Stimulated activated CD8-positive, alpha-beta memory T cell treated with anti-CD3 and anti-CD28 coated beads, Interleukin-7, amount 100 ng/mL, for 4 hours (primary cell): ENCODE measurements around the gene DNAH9.
"Not testable (repeated sequence)": the region's sequence is repeated elsewhere in the genome, so short reads cannot be mapped to it uniquely, and the experiment has no call there.

Experiments
- DNase-seq, 2 donors: peaks; one replicate each; pipeline ENCODE4 v3.0.0-alpha.2; 2020; ENCODE audit warnings: low read depth in 2 of 2

DNAH9 gene

GRCh38 chr17:11908711-11909146 is 310.5 kb downstream of the DNAH9 start:
- DNase-seq, result no peak

DNA sequence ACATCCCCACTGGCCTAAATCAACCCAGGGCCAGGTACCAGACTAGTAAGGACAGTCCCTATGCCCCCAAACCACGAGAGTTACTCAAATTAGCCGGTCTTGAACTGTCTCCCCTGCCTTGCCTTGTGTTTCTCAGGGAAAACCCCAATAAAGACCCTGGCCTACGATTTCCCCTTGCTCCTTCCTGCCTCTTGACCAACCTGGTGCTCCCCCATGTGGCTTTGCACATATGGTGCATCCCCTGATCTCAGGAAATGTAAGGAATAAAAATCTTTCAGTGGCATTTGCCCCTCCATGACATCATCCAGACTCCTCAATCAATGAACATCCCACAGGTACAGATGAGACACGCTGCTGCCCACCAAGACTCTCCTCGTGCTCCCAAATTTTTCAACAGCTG is 311.1 kb downstream of the DNAH9 start:
- no peak for DNase-seq

DNA sequence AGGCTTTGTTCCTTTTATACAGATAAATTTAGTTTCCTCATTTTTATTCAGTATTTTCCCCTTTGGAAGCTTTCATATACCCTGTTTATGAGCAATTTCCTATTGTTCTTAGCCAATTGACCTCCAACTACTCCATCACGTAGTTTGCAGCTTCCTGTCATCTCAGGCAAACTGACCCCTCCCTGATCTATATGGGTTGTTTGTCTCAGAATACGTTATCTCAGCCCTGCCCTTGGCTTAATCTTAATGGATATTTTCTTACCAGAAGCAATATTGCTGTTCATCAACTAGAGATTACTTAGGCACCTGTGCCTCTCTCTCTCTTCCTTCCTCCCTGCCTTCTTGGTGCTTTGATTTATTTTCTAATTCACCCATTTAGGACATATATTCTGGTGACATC is 317.8 kb downstream of the DNAH9 start:
- no peak for DNase-seq

GRCh38 chr17:11917415-11917814 is 319.1 kb downstream of the DNAH9 start:
- no peak for DNase-seq

DNA sequence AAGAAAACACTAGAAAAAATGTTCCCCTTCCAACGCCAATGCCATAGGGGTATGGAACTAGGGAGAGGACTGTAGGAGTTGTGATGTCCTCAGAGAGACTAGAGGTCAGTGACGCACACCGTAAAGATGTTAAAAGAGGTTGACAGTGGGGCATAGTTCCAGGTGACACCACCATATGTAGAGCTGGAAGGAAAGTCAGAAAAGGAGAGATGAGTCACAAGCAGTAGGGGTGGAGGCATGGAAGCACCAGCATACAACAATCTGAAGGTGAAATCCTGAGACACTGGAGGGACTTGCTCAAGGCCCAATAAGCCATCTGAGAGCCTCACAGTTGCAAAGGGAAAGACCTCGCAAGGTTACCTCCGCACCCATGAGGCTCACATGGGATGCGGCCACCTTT is 323.0 kb downstream of the DNAH9 start:
- no peak for DNase-seq

- DNase-seq, result no peak
Measured at GRCh38 chr17:11922638-11923037, 324.4 kb downstream of the DNAH9 start.

- no peak for DNase-seq
Measured at GRCh38 chr17:11924076-11924475, 325.8 kb downstream of the DNAH9 start.

- no peak for DNase-seq
Measured at GRCh38 chr17:11925262-11926021, 327.2 kb downstream of the DNAH9 start.

GRCh38 chr17:11928436-11928835 is 330.2 kb downstream of the DNAH9 start:
- DNase-seq, result no peak

DNA sequence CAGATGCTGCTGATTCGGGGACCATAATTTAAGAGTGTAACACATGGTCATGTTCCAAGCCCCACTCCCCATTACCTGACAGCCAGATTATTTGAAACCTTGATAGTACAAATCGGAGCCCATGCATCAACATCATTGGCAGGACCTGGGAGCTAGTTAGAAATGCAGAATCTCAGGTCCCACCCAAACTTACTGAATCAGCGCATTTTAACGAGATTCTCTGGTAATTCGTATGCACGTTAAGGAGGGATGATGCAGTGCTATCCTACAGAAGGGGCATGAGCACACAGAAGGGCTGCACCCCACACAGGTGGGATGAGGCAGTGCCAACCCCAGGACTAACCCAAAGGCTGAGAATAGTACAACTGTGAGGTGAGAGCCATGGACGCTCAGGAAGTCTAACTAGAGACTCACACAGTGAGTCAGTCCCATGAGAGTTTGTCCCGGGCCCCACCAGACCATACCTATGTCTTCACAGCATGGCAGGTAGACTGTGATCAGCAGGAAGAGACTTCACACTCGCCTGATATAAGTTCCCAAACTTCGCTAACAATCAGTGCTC is 334.1 kb downstream of the DNAH9 start:
- DNase-seq, result no peak

DNA sequence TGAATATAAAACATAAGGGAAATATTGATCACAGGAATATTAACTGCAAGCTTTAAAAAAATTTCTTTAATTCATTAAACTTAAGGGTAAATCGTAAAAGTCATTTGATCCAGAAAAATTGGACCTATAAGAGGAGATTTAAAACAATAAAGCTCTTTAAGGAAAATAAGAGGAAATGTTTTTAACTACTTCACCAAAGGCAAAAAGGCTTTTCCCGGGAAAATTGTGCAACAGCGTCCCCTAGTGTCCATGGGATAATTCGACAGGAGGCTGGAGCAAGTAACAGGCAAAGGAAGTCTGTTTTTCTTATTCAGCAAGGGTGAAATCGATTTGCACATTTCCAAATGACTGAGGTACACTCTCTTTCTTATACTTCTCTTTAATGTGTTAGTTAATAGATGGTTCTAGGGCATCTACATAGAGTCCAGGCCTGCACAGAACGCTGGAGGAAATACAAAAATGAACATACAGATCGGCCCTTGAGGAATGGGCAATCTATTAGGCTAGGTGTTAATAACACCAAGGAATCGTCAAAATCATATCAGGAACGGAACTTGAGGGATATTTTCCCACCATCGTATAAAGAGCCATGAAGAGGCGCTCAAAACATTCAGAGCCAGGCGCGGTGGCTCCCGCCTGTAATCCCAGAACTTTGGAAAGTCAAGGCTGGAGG is 337.6 kb downstream of the DNAH9 start:
- DNase-seq, result no peak

DNA sequence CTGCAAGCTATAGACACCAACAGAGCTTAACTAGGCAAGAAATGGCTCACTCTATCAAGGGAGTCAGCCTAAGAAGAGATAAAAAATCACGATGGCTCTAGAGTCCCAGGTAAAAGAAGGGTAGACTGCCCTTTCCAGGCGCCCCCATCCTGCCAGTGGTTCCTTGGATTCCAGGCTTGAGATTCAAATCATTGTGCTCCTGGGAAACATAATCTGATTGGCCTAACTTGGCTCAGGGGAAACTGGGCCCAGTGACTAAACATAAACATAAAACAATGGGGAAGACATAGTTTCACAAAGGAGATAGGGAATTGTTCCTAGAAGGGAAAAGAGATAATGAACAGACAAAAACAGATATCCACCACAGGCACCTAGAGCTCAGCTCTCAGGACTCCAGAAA is 342.6 kb downstream of the DNAH9 start:
- DNase-seq, result no peak

DNA sequence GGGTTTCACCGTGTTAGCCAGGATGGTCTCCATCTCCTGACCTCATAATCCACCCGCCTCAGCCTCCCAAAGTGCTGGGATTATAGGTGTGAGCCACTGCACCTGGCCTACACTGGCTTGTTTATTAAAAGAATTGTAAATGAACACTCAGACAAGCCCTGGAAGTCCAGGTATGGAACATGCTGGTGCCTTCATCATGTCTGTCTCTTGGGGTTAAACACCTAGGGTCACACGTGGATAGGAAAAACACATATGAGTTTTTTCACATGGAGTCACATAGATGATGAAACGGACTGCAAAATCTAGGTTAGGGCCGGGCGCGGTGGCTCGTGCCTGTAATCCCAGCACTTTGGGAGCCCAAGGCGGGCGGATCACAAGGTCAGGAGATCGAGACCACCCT is 344.8 kb downstream of the DNAH9 start:
- not testable (repeated sequence) for DNase-seq

GRCh38 chr17:11943759-11944347 is 345.6 kb downstream of the DNAH9 start:
- DNase-seq, result no peak

GRCh38 chr17:11944587-11944986 is 346.3 kb downstream of the DNAH9 start:
- no peak for DNase-seq

DNA sequence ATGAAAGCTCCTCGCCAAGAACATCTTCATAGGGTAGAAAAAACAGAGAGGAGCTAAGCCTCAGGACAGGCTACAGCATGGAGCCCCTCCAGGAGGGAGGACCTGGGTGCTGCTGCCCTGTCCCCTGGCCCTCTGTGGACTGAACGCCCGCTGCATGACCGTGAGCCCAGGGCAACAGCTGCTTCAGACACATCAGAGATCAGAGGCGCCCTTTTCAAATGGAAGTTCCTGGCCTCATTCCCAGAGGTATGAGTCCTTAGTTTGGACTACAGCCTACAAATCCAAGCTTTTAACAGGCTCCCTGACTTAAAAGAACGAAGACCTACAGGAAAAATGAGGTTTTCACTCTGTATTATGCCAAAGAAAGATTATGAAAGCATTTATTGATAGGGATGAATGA is 350.5 kb downstream of the DNAH9 start:
- DNase-seq, result no peak

GRCh38 chr17:11949571-11949970 is 351.3 kb downstream of the DNAH9 start:
- not testable (repeated sequence) for DNase-seq

DNA sequence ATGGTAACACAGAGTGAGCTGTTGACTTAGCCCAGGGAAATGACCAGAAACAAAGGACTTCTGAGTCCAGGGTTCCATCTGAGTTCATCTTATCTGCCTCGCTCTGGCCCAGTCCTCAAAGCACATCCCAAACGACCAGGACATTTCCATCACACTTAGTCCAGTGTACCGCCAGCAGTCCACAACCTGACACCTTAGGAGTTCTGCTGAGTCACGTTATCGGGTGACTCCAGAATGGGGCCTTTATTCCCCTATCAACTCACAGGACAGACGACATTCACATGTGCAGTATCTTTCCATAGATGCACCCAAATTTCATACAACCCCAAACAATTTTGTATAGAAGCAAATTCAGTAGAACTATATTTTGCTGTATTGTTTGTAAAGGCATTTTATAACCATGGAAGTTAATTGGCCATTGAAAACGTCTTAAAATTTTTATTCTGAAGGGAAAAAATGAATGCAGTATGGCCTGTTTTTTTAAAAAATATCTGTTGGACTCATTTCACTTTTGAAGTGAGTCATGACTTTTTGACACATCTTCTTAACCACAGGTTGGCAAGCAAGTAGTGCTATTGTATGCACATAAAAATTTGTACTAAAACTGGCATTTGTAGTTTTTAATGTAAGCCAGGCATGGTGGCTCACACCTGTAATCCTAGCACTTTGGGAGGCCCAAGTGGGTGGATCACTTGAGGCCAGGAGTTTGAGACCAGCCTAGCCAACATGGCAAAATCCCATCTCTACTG is 352.7 kb downstream of the DNAH9 start:
- DNase-seq, result no peak

DNA sequence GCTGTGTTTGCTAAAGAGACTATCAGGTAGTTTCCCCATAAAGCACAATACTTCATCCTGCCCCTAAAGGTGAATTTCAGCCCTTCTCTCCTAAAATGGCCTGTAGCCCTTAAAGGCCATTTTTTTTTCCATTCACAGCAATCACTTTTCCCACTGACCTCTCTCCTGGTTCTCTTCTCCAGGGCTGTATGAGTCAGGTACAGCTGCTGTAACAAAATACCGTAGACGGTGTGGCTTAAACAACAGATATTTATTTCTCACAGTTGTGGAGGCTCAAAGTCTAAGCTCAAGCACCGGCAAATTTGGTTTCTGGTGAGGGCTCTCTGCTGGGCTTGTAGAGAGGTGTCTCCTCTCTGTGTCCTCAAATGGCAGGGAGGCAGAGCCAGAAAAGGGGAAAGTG is 354.3 kb downstream of the DNAH9 start:
- no peak for DNase-seq

GRCh38 chr17:11953924-11954323 is 355.7 kb downstream of the DNAH9 start:
- no peak for DNase-seq

GRCh38 chr17:11954936-11955335 is 356.7 kb downstream of the DNAH9 start:
- DNase-seq, result no peak

GRCh38 chr17:11969565-11969964 is 371.3 kb downstream of the DNAH9 start:
- DNase-seq, result no peak
